ENCODE measurements around the gene CSF2RB.

The CSF2RB gene

DNA sequence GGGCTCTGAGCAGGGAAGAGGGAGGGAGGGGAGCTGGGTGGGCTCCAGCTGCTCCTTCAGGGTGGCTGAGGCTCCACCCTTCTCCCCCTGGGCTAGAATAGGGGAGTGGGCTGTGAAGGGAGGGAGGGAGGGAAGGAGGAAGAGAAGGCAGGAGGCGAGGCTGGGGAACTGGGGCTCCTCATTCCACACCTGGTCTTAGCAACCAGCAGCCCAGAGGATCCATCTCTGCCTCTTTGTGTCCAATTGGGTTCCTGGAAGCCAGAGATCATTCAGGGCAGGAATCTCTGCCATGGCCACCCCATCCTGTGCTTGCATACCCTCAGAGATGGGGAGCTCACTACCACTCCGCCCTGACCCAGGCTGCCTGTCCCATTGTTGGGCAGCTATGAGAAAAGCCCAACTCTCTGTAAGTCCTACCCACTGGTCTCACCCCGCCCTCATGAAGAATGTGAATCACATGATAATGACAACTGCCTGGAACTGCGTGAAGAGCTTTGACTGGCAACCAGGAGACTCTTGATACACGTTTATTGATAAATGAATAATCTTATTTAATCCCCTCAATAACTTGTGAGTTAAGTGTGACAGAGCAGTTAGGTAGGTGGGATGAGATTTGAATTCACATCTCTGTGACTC is 44.8 kb upstream of the CSF2RB start:
- Histone ChIP-seq H3K4me3 (no peak overlapping the region), H3K9me3 (no peaks in the 10 kb centered on the region), H3K27me3 (peaks cover 0 to 61% of the 10 kb centered on the region in 2 donors), H3K27ac (no peak overlapping the region), H3K4me1 (no peaks in the 10 kb centered on the region), H3K36me3 (no peaks in the 10 kb centered on the region)
- DNase-seq: no peak
- intact Hi-C loops (cut with DNase I; ENCODE audit: low total_unique reads): no loop called here
- no peak for TF ChIP-seq CTCF (IDR thresholded peaks at IDR 0.05)

DNA sequence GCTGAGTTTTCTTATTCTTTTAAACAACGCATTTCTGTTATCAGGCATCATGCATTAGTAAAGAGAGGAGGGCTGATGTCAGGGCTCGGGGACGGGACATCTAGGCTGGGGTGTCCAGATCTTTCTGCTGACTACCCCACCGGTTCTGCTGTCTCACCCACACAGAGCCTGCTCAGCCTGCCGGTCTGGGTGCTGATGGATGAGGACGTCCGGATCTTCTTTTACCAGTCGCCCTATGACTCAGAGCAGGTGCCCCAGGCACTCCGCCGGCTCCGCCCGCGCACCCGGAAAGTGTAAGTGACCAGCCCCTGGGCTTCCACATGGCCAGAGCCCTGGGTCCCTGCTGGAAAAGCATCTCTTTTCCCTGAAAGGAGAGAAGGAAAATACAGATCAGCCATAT is 43.2 kb upstream of the CSF2RB start:
- Histone ChIP-seq H3K27ac (no peak overlapping the region), H3K27me3 (peaks cover 0 to 61% of the 10 kb centered on the region in 2 donors), H3K9me3 (no peaks in the 10 kb centered on the region), H3K36me3 (no peaks in the 10 kb centered on the region), H3K4me3 (no peak overlapping the region), H3K4me1 (peaks cover 0 to 10% (median 0%) of the 10 kb centered on the region in 4 donors)
- intact Hi-C loops (cut with DNase I; ENCODE audit: low total_unique reads): no loop called here
- DNase-seq: no peak
- no peak for TF ChIP-seq CTCF (IDR thresholded peaks at IDR 0.05)

- Histone ChIP-seq H3K9me3 (no peaks in the 10 kb centered on the region), H3K4me1 (peaks cover 0 to 10% (median 0%) of the 10 kb centered on the region in 4 donors), H3K27me3 (peaks cover 0 to 53% of the 10 kb centered on the region in 2 donors), H3K27ac (no peak overlapping the region), H3K4me3 (no peak overlapping the region), H3K36me3 (no peaks in the 10 kb centered on the region)
- no peak for DNase-seq
- no peak for TF ChIP-seq CTCF (IDR thresholded peaks at IDR 0.05)
- intact Hi-C loops (cut with DNase I; ENCODE audit: low total_unique reads): no loop called here
These were observed 41.8 kb upstream of the CSF2RB start for GRCh38 chr22:36871669-36872081.

DNA sequence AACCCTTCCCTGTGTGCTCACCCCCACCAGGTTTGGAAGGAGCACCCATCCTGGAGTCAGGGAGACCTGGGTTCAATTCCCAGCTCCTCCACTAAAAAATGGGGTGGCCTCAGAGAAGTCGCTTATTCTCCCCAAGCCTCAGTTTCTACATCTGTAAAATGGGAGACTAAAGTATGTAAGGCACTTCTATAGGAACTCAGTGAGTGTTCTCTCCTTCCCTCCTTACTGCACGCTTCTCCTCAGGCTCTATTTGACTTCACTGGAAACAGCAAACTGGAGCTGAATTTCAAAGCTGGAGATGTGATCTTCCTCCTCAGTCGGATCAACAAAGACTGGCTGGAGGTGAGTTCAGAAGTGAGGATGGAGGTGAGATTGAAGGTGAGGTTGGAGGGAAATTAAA is 41.3 kb upstream of the CSF2RB start:
- H3K36me3 ChIP-seq: no peaks in the 10 kb centered on the region
- DNase-seq: no peak
- no peaks in the 10 kb centered on the region for H3K9me3 ChIP-seq
- no peak overlapping the region for H3K4me3 ChIP-seq
- TF ChIP-seq CTCF (IDR thresholded peaks at IDR 0.05): no peak
- intact Hi-C loops (cut with DNase I; ENCODE audit: low total_unique reads): no loop called here
- H3K4me1 ChIP-seq: peaks cover 0 to 10% (median 0%) of the 10 kb centered on the region in 4 donors
- H3K27ac ChIP-seq: no peak overlapping the region
- peaks cover 0 to 50% of the 10 kb centered on the region in 2 donors for H3K27me3 ChIP-seq

DNA sequence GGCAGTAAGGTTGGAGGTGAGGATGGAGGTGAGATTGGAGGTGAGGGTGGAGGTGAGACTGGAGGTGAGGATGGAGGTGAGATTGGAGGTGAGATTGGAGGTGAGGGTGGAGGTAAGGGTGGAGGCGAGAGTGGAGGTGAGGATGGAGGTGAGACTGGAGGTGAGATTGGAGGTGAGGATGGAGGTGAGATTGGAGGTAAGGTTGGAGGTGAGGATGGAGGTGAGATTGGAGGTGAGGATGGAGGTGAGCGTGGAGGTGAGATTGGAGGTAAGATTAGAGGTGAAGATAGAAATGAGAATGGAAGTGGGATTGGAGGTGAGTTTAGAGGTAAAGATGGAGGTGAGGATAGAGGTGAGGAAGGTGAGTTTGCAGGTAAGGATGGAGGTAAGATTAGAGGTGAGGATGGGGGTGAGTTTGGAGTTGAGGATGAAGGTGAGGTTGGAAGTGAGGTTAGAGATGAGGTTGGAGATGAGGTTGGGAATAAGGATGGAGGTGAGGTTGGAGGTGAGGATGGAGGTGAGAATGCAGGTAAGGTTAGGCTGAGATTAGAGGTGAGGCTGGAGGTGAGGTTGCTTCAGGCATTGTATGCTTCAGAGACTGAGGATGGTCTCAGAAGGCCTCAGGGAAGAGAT is 40.4 kb upstream of the CSF2RB start:
- TF ChIP-seq CTCF (IDR thresholded peaks at IDR 0.05): no peak
- no peaks in the 10 kb centered on the region for H3K36me3 ChIP-seq
- no peak for DNase-seq
- H3K4me3 ChIP-seq: no peak overlapping the region
- H3K27me3 ChIP-seq: peaks cover 0 to 47% of the 10 kb centered on the region in 2 donors
- H3K27ac ChIP-seq: no peak overlapping the region
- intact Hi-C loops (cut with DNase I; ENCODE audit: low total_unique reads): no loop called here
- no peaks in the 10 kb centered on the region for H3K9me3 ChIP-seq
- H3K4me1 ChIP-seq: peaks cover 0 to 10% (median 0%) of the 10 kb centered on the region in 4 donors
